Measurements from ENCODE around the gene ANKRD6. TPM values are rescaled to one million over a fixed set of nuclear protein-coding genes. Genes with fewer than 3 reads are reported as not detected.

The ANKRD6 gene
- polyA plus RNA-seq, 3 donors, result 0.93 to 3.0 (median 1.2) TPM

- intact Hi-C loops (cut with micrococcal nuclease), result no loop called here
- Histone ChIP-seq H2AFZ (ENCODE audit: insufficient read depth, low read depth, low read length, poor library complexity, severe bottlenecking) (no peak overlapping the region), H3K9me3 (replicated peaks in 1 of 2; ENCODE audit: control insufficient read depth in 1 of 2, insufficient read depth in 1 of 2, low read length in 2 of 2) (no peaks in the 10 kb centered on the region), H3K27me3 (ENCODE audit: control insufficient read depth in 2 of 2, insufficient read depth in 2 of 2, low read length in 2 of 2) (no peaks in the 10 kb centered on the region), H3K4me1 (ENCODE audit: control insufficient read depth in 1 of 2, insufficient read depth in 2 of 2, low read length in 2 of 2) (no peaks in the 10 kb centered on the region), H3K4me3 (replicated peaks in 1 of 3; ENCODE audit: low read depth in 2 of 3, low read length in 3 of 3) (no peak overlapping the region), H3K27ac (ENCODE audit: low read depth in 1 of 2, low read length in 2 of 2) (no peak overlapping the region), H3K4me2 (replicated peaks; ENCODE audit: extremely low read depth, low read length, poor library complexity, severe bottlenecking) (no peak overlapping the region), H3K9ac (ENCODE audit: insufficient read depth, low read length, poor library complexity, severe bottlenecking) (no peak overlapping the region), H4K20me1 (ENCODE audit: insufficient read depth, low read length) (no peaks in the 10 kb centered on the region), H3K79me2 (ENCODE audit: insufficient read depth, low read length) (no peaks in the 10 kb centered on the region), H3K36me3 (replicated peaks in 1 of 2; ENCODE audit: control insufficient read depth in 1 of 2, insufficient read depth in 2 of 2, low read length in 2 of 2) (no peaks in the 10 kb centered on the region)
- H3K27me3 Mint-ChIP-seq (ENCODE audit: low read depth in 3 of 3), result no peaks in the 10 kb centered on the region
- no peaks in the 10 kb centered on the region for H3K36me3 Mint-ChIP-seq
- TF ChIP-seq, protein P1, sequence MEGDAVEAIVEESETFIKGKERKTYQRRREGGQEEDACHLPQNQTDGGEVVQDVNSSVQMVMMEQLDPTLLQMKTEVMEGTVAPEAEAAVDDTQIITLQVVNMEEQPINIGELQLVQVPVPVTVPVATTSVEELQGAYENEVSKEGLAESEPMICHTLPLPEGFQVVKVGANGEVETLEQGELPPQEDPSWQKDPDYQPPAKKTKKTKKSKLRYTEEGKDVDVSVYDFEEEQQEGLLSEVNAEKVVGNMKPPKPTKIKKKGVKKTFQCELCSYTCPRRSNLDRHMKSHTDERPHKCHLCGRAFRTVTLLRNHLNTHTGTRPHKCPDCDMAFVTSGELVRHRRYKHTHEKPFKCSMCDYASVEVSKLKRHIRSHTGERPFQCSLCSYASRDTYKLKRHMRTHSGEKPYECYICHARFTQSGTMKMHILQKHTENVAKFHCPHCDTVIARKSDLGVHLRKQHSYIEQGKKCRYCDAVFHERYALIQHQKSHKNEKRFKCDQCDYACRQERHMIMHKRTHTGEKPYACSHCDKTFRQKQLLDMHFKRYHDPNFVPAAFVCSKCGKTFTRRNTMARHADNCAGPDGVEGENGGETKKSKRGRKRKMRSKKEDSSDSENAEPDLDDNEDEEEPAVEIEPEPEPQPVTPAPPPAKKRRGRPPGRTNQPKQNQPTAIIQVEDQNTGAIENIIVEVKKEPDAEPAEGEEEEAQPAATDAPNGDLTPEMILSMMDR (IDR thresholded peaks at IDR 0.05), result no peak
- no peak overlapping the region for H3K27ac Mint-ChIP-seq
- 0% methylated on average over 1 of the region's 1 CpG for WGBS (ENCODE audit: insufficient coverage)
- no peak for DNase-seq
- H3K4me1 Mint-ChIP-seq, result no peaks in the 10 kb centered on the region
- H3K4me3 Mint-ChIP-seq, result no peak overlapping the region
- no peaks in the 10 kb centered on the region for H3K9me3 Mint-ChIP-seq
Observed at GRCh38 chr6:89468998-89469397, 36.0 kb downstream of the ANKRD6 start.

GRCh38 chr6:89471287-89471867, 38.4 kb downstream of the ANKRD6 start:
- TF ChIP-seq, protein P1 (IDR thresholded peaks at IDR 0.05), result no peak
- Mint-ChIP-seq H3K9me3 (no peaks in the 10 kb centered on the region), H3K27me3 (ENCODE audit: low read depth in 3 of 3) (no peaks in the 10 kb centered on the region), H3K4me3 (no peak overlapping the region), H3K27ac (no peak overlapping the region), H3K36me3 (no peaks in the 10 kb centered on the region), H3K4me1 (peaks cover 15% of the 10 kb centered on the region)
- Histone ChIP-seq H3K79me2 (ENCODE audit: insufficient read depth, low read length) (no peaks in the 10 kb centered on the region), H2AFZ (ENCODE audit: insufficient read depth, low read depth, low read length, poor library complexity, severe bottlenecking) (no peak overlapping the region), H3K4me3 (replicated peaks in 1 of 3; ENCODE audit: low read depth in 2 of 3, low read length in 3 of 3) (no peak overlapping the region), H4K20me1 (ENCODE audit: insufficient read depth, low read length) (no peaks in the 10 kb centered on the region), H3K27me3 (ENCODE audit: control insufficient read depth in 2 of 2, insufficient read depth in 2 of 2, low read length in 2 of 2) (no peaks in the 10 kb centered on the region), H3K9ac (ENCODE audit: insufficient read depth, low read length, poor library complexity, severe bottlenecking) (no peak overlapping the region), H3K36me3 (replicated peaks in 1 of 2; ENCODE audit: control insufficient read depth in 1 of 2, insufficient read depth in 2 of 2, low read length in 2 of 2) (no peaks in the 10 kb centered on the region), H3K9me3 (replicated peaks in 1 of 2; ENCODE audit: control insufficient read depth in 1 of 2, insufficient read depth in 1 of 2, low read length in 2 of 2) (no peaks in the 10 kb centered on the region), H3K27ac (ENCODE audit: low read depth in 1 of 2, low read length in 2 of 2) (no peak overlapping the region), H3K4me2 (replicated peaks; ENCODE audit: extremely low read depth, low read length, poor library complexity, severe bottlenecking) (no peak overlapping the region), H3K4me1 (ENCODE audit: control insufficient read depth in 1 of 2, insufficient read depth in 2 of 2, low read length in 2 of 2) (peaks cover 5 to 6% of the 10 kb centered on the region in 2 donors)
- 78% methylated on average over 3 of the region's 4 CpGs for WGBS (ENCODE audit: insufficient coverage)
- intact Hi-C loops (cut with micrococcal nuclease), result no loop called here
- DNase-seq, result no peak
